Measurements from ENCODE around the gene C1QTNF7.

Gene C1QTNF7

DNA sequence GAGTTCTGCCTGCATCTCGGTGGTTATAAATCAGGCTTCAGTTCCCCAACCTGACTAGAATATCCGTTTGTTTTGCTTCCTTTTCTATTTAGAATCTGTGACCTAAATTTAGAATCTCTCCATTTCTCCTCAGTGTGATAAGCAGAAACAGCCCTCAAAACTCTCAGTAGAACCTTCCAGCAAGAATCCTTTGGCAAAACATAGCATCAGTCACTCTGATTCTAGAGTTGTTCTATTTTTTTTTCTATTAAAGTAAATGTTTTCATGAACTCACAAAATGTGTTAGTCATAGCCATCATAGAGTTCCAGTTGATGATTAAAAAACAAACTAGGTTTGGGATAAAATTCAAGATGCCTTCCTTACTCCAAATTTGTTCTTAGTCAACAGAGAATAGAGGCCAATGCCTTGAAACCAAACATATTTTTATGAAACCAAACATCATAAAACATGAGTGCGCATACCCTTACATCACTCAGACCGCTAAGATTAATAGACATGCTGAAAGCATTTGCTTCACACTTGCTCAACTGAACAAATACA lies 13.2 kb upstream of the C1QTNF7 start:
- no peak for DNase-seq

DNA sequence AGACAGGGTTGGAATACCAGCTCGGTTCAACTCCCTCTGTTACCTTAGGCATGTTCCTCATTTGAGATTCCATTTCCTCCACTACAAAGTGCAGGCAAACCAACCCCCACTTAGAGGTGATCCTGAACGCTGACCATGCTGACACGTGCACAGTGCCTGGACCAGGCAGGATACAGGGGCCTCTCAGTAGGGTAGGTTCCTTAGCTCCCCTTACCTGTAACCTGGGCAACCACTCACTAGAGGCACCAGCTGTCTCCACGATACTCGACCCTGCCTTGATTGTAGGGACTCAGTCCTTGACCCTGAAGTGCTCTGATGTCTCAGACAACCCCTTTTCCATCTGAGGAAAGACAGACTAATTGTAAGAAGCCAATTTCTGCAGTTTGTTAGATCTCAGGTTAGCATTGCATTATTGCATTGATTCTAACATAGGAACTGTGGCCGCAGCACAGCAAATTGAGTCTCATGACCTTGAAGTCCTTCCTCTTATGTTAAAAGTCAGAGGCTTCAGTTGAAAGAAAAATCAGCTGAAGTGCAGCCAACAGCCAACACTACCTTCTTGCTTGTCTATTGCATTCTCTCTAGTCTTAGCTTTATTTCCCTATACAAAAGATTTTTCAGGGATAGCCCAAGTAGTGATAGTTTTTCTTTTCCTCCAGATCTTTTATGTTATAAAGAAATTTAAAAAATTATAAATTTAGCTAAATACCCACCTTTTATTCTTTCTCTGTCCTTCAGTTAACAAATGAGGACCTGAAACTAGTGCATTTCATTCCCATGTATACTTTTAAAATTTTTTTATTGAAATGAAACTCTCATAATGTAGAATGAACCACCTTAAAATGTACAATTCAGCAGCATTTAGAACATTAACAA lies 11.2 kb upstream of the C1QTNF7 start:
- no peak for DNase-seq

DNA sequence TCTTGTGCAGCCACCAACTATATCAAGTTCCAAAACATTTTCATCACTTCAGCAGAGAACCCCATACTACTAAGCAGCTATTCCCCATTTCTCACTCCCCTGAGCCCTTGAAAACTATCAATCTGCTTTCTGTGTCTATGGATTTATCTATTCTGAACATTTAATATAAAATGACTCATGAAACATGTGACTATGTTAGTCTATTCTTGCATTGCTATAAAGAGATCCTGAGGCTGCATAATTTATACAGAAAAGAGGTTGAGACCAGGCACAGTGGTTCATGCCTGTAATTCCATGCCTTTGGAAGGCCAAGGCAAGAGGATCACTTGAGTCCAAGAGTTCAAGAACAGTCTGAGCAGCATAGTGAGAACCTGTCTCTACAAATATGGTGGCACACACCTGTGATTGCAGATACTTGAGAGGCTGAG lies 10.6 kb upstream of the C1QTNF7 start:
- DNase-seq: no peak

DNA sequence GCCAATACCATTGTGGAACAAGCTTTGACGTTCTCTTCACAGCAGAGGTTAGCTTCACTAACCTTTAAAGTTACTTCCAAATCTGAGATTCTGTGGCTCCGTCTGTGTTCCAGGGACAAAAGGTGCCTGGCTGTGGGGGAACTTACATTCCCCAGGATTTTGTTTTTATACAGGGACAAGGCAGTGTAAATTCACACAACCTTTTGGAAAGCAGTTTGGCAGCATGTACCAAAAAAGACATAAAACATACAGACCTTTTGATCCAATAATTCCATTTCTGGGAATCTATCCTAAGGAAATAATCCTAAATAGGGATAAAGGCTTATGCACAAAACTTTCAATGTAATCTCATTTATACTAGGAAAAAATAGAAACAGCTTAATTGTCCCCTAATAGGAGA lies 8.9 kb upstream of the C1QTNF7 start:
- DNase-seq: no peak

DNA sequence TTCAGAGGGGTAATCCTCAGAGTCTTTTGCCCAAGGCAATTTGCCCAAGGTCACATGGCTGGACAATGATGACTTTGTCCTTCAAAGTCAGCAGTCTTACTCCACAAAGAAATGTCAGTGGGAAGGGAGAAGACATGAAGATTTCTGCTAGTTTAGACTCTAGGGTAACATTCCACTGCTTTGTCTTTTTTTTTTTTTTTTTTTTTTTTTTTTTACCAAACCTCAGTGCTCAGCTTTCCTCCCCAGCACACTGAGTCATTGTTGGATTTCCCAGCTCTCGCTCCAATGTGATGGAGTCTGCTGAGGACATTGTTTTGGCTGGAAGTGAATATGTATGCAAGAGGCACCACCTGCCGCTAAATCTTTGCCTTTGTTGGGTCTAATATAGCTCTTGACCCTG lies 7.2 kb upstream of the C1QTNF7 start:
- no peak for DNase-seq

DNA sequence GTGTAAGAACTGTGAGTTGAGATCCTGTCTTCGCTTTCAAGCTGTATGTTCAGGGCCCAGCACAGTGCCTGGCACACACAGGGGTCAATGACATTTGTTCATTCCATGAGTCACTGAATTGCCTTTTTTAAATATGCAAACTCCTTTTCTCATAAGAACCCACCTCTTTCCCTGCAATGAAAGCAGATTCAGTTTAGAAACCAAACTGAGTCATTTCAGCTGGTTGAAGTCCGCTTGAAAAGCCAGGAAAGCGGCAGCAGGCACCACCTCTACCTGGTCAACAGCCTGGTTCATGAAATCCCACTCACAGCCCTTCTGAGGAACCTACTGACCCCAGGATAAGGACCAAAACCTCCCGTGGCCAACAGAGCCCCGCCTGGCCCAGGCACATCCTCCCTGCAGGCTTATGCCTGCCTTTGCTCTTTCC lies 4.5 kb upstream of the C1QTNF7 start:
- no peak for DNase-seq

DNA sequence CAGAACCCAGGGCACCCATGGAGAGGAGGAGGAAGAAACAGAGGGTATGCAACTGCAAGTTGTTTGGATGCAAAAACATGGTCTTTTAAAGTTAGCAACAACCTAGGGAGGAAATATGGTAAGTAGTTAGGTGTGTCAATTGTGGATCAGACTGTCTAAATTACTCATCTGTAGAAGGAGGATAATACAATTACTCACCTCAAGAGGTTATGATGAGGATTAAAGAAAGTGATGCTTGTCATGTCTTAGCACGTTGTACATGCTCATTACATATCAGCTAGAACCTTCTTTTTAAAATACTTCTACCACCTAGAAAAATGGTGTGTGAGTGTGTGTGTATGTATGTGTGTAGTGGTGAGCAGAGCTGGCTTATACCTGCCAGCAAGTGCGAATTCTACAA lies 2.3 kb upstream of the C1QTNF7 start:
- no peak for DNase-seq

DNA sequence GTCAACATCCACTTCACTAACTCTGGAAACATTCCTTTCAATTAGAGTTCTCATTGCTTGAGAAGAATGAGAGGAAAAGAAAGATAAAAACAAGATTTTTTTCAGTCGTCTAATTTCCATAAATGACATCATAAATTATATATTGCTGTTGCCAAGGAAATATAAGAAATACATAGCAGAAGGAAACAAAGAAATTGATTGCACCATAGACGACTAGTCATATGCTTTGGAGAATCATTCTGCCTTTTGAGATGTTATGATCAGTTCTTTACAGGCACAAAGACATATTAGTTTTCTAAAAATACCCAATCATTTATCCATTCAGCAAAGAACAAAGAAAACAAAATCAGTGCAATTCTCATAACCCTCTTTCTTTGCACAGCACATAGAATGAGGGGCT lies 672 bp upstream of the C1QTNF7 start:
- no peak for DNase-seq

DNA sequence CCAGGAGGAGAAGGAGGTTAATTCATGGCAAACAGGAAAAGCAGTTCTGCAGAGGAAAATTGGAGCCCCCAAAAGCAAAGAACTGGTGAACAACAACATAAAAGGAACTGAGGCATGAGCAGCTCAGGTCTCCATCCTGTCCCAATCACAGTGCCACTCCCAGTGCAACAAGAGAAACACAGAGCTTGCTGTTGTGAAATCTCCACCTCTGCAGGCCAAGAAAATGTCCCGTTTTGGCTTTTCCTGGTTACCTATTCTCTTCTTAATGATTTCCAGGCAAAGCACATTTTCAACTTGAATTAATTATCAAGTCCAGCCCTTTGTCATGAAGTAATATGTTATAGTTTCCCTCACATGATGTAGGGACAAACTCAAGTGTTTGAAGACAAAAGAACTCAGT lies 778 bp downstream of the C1QTNF7 start:
- DNase-seq: no peak

DNA sequence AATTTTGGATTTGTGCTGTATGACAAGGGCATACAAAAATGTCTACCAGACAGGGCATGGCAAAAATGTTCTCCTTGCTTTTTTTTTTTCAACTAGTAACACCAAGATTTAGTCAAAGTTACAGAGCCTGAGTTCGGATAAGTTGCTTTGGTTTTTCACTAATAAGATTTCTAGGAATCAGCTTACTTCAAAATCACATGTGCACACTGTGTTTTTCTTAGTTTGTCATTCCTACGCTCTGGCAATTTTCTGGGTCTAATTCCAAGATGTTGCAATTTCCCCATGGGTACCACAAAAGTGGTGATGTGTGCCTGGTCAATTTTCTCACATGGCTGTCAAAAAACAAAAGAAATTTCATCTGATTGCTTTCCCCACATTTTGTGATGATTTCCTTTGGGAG lies 6.3 kb downstream of the C1QTNF7 start:
- no peak for DNase-seq

DNA sequence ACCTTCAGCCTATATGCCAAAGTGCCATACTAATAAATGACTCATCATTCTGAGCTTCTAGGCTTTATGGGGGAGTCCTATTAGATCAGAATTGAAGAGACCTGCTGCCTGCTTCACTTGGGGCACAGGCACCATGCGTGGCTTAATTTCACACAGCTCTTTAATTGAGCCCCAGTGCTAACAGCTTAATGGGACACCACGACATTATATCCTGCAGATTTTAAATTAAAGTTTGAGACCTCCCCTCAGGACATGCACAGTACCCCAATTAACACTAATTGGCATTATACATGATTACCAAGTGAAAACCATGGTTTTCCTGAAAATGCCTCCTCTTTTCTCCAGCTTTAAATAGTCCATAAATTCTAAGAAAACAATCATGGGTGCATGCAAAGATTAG lies 6.8 kb downstream of the C1QTNF7 start:
- DNase-seq: no peak

DNA sequence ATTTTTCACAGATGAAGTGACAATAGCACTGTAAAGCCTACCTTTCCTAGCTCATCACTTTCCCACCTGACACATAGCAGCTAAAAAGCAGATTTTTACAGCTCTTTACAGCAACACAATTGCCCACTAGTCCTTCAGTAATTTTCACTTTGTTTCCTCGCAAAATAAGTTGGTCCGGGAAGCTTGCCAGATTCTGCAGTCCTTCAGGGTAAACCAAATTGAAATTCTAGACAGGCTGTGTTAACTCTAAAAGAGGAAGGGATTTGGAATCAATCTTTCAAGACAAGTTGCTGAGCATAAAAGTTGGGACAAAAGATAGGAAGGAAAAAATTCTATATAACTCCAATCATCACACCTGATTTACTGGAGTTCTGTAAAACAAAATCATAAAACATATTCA lies 8.7 kb downstream of the C1QTNF7 start:
- DNase-seq: no peak

DNA sequence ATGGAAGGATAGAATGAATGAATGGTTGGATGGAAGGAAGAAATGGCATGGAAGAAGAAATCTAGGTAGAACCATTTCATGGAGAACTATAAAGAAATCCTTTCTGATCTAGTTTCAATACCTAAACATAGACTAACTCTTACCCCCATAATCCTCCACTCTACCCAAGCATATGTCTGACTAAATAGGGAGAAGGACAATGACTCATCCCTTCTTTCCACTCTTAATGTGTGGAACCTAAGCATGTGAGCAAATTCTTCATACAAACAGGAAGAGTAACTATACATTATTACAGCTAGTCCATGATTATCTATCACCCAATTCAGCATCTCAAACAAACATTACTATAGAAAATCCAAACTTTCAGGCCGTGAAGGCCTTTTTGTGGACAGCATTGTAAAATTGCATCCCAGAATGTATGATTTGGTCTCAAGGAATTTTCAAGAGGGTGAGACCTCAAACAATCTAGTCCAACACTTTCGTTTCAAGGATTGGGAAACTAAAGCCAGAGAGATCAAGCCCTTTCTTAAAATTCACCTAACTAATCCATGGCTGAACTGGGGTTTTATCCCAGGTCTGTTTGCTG lies 11.2 kb downstream of the C1QTNF7 start:
- no peak for DNase-seq

DNA sequence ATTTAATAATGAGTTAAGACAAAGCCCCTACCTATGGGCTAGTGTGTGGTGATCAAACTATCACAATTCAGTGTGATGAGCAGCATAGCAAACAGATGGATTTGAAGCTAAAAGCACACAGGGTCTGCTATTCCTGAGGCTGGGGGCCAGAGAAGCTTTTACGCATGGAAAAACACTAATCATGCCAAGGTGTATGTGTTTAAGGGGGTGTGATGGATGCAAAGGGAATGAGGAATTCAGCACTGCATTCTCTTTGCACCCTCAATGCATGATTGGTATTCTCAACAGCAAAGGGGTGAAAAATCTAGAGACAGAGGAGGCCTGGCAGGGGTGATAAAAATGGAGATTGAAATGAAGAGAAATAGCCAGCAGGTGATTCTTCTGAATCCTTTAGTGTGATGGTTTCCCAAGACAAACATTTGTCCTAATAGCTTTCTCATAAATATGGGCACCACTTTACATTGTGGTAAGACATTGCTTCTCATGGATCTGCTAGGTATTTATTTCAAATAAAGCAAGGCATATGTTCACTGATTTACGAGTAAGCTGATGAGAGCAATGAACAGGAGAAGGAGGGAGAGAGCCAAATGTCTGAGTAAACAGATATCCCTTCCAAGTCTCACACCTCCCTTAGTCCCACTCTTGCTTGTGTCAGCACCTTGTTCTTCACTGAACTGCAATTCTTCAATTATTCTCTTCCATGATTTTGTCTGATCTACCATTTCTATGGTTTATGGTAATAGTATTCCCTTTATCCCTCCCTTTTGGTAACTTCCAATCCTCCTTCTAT lies 15.7 kb downstream of the C1QTNF7 start:
- DNase-seq: no peak

DNA sequence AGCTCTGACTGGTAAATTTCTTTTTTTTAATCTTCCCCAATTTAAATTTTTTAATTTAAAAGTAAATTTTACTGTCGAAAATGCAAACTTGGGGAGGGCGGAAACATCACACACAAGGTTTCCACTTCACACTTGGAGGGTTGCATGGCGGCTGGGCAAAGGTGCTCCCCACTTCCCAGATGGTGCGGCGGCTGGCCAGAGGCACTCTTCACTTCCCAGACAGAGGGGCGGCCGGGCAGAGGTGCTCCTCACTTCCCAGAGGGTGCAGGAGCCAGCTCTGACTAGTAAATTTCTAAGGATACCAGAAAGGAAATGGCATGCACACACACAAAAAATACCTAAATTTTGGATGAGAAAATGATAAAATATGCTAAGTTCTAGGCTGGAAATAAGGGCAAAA lies 16.4 kb downstream of the C1QTNF7 start:
- DNase-seq: no peak

DNA sequence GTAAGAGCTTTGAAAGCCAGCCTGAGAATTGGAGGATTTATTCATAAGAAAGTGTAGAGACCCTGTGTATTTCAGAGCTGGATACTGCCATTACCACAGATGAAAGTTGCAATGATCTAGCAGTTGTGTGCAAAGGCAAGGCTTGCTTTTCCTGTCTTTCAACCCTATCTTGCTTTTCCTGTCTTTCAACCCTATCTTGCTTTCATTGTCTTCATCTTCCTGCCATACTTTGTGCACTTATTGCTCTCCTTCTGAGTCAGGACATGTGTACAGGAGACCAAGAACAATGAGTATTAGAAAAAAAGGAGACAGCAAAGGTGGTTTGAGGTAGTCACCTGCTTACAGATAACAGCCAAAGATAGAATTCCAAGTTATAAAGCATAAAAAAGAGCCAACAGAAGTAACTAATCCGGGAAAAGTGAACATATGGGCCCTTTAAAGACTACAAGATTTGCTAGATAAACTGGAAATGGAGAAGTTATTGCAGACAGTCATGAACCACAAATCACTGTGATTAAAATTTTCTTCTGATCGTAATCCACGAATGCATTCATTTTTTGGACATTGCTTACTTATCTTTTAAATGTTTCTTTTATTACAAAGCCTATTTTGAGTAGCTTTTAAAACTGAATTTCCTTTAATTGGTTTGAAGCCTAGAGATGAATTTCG lies 17.2 kb downstream of the C1QTNF7 start:
- no peak for DNase-seq

DNA sequence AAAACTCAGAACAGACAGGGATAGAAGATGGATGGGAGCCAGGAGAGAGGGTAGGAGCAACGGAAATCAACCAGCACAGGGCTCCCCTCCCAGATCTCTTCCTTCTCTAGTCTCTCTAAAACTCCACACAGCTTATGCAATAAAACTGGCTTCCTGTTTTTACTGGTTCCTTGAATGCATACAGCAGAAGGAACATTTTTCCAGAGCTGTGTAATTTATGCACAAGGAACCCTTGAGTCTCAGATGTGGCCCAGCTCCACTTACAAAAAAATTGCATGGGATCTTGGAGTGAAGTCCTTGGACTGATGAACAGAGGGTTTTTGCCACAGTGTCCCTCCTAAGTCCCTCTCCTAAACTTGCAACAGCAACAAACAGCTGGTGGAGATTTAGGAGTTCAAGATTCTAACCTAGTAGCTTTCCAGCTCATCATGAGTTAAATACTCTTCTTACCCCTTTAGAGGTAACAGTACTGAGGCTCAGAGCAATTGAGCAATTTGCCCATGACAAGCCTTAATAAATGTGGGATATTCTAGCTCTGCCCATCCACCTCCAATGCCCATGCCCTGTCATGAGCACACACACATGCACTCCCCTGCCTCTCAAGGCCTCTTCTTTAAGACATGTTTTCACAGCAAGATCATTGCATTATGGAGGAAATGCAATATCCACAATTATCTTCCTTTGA lies 23.5 kb downstream of the C1QTNF7 start:
- no peak for DNase-seq

DNA sequence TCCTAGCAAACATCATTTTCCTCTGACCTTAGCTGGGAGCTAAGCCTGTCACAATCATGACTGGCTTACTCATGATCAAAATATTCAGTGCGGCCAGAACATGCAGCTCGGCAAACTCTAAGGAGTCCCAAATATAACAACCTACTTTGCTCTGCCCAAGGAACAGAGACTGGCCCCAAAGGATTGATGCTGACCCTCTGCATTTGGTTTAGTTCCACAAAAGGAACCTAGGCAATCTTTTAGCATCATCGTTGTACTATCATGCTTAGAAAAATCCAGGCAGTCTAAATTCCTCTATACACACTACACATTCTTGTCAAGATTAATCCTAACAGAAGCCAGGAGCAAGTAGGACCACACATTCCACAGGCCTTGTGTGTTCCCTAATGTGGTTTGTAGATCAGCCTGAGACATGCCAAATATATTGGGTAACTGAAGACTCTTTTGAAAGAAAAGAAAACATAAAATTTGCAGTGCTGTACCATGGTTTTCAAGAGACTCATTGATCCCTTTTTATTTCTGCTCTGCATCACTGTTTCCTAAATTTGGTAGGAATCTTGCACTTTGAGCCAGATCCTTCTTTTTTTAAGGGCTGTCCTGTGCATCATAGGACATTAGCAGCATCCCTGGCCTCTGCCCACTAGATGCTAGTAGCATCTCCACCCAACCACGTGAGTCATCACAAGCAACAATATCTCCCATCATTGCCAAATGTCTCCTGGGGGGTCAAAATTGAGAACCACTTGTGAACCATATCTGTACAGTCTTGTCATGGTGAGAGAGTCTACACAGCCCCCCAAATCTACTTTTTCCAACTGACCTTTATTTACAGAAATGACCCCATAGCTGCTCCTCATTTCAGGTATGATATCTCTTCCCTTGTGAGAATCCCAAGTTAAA lies 24.3 kb downstream of the C1QTNF7 start:
- DNase-seq: no peak

DNA sequence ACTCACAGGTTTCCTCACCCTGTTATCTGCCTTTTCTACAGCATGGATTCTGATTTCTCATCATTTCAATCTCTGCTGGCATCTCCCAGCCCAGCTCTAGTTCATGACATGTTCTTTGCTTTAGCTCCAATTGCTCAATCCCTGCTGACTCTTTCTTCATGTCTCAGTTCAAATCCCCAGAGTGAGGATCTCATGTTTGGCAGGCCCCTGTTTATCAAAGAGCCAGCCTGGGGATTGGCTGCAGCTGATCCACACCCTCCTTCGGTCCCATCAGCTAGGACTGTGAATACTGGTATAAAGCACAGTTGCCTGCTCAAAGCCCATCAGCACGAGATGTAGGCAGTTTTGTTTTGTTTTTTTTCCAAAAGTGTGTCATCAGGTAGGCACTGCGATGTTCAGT lies 27.5 kb downstream of the C1QTNF7 start:
- DNase-seq: no peak

DNA sequence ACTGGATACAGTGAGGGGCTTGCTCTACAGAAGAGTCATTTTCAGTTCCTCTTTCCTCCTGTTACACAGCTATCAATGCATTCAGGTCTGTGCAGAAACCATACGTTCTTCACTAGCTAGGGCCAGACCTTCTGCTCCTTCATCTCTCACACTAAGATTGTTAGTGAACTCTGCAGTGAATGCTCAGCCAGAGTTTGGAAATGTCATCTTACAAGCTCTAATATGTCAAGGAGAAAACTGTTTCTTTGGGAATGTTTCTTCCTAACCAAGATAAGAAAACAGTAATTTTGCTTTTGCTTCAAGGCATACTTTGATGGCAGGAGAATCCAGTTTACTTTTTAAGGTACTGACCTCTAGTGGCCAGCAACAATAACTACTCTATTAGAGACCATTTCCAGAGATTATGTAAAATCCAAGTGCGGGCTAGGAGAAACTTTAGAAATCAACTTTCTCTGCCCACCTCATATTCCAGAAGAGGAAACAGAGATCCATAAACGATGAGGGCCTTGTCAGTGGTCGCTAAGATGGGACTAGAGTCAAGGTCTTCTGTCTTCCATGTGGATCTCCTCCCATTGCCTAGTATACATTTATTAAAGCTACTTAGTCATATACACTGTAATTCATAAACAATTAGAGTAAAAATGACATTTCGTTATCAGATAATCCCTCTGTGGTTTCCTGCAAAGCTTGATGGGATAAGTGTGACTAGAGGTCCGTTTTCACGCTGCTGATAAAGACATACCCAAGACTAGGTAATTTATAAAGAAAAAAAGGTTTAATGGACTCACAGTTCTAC lies 29.8 kb downstream of the C1QTNF7 start:
- no peak for DNase-seq
